Measurements from ENCODE around the gene THADA.

THADA gene

GRCh38 chr2:43495727-43496126 is 100.1 kb downstream of the THADA start:
- DNase-seq (ENCODE audit: low read depth): no peak

DNA sequence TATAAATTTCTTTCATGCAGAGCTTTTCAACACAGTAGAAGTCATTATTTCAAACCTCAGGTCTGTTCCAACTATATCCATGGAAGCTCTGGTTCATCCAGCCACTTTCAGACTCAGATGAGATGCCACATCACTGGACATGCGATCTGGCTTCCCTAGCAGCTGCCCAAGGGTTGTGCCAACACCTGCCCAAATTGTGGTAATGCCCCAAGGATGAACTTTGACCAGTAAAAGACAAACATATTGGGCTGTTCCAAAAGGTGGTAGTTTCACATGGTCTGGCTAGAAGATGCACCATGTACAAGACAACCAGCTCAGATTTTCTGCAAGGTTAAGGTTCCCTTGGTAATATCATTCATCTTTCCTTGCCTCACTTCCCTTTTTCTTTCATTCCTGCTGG is 101.9 kb downstream of the THADA start:
- DNase-seq (ENCODE audit: low read depth): no peak

GRCh38 chr2:43491065-43491639 is 104.7 kb downstream of the THADA start:
- no peak for DNase-seq (ENCODE audit: low read depth)

DNA sequence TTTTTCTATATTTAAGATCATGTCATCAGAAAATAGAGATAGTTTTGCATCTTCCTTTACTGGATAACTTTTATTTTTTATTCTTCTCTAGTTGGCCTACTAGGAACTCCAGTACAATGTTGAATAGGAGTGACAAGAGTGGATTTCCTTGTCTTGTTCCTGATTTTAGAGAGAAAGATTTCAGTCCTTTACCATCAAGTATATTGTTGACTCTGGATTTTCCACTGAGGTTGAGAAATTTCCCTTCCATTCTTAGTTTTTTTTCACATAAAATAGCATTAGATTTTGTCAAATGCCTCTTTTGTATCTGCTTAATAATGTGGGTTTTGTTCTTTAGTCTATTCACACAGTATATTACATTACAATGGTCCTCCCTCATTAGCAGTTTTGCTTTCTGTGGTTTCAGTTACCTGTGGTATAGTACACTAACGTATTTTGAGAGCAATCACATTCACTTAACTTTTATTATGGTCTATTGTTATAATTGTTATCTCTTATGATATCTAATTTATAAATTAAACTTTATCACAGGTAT is 105.5 kb downstream of the THADA start:
- no peak for DNase-seq (ENCODE audit: low read depth)

DNA sequence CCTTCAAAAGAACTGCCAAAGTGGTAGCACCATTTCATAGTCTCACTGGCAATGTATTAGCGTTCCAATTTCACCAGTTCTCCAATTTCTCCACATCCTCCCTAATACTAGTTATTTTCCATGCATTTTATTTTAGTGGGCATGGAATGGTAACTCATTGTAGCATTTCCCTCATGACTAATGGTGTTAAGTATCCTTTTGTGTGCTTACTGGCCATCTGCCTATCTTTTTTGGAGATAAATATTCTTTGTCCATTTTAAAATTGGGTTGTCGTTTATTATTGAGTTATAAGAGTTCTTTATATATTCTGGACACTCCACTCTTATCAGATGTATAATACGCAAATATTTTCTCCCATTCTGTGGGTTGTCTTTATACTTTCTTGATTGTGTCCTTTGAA is 107.1 kb downstream of the THADA start:
- DNase-seq (ENCODE audit: low read depth): no peak

- no peak for DNase-seq (ENCODE audit: low read depth)
Measured at GRCh38 chr2:43486603-43487002, 109.2 kb downstream of the THADA start.

DNA sequence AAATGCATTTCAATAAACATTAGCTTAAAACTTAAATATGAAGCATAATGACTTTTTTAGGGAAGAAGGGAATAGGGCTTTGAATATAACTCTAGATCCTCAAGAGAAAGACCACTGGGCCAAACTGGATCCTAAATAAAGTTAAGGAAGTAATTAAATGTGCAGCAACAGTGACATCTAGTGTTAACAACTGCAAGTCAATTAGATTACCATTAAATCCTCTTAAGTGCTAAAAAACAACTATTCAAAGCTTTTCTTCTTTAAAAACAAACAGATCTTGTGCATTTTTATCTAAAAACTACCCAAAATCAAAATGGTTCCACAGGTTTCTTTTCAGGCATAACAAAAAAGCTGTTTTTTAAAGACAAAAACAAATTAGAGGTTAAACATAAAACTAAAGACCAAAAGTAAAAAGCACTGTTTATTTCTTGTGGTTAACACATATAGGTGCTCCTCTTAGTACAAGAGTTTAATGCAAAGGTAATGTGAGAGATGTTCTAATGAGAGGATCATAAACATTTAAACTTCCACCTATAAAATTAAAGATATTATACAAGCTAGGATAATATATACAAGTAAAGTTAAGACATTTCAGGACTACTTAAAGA is 111.4 kb downstream of the THADA start:
- no peak for DNase-seq (ENCODE audit: low read depth)

DNA sequence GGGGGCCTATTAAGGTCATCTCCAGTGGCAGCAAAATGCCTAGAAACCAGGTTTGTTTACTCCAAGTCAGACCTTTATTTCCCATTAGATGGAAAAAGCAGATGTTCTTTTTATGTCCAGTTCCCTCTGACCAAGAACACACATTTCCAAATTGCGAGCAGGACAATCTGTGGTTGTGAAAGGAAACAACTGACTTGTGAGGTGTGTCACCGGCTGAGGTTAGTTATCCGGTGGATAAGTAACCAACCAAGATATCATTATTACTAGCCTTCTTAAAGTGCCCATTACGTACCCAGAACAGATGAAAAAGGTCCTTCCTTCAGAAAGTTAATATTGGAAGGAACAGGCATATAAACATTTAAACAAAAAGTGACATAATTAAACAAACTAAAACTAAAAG is 112.9 kb downstream of the THADA start:
- DNase-seq (ENCODE audit: low read depth): no peak

GRCh38 chr2:43481927-43482542 is 113.8 kb downstream of the THADA start:
- no peak for DNase-seq (ENCODE audit: low read depth)

DNA sequence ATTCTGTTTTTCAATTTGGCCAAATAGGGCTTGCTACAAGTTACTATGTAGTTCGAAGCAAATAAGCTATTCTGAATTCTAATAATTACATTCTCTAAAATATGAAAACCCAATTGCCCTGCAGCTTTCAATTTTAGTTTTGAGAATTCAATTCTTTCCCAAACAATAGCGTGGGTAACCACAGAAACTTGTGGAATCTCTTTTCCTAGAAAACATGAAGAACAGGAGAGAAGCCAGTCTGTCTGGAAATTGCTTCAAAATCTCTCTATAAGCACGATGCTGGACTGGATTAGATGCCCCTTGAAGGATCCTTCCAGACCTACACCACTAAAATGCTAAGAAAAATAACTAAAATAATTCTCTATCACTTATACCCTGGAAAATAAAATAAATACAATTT is 115.0 kb downstream of the THADA start:
- DNase-seq (ENCODE audit: low read depth): no peak

DNA sequence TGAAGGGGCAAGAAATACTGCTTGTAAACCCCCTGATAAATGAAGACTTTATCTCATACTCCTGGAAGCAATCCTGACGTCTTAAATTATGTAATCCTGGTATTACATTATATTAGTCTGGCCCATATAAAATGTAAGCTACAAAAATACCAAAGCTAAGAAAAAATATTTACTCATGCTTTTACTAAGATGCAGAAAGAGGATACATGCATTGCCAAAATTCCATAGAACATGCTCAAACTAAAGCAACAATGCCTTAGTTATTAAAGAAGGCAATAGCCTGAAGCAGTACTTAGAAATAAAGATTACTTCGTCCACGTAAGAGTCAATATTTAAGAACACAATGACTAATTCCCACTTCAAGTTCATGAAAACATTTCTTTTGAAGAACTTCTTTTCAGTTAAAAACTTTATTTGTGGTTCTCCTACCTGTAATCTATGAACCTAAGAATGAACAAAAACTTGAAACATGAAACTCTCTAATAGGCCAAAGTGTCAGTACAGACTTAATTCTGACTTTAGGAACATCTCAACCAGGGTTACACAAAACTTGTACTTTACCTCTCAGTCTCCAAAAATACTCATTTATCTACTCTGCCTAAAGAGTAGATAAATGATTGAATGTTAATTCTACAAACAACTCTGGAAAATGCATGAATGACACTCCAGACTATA is 117.3 kb downstream of the THADA start:
- DNase-seq (ENCODE audit: low read depth): no peak

DNA sequence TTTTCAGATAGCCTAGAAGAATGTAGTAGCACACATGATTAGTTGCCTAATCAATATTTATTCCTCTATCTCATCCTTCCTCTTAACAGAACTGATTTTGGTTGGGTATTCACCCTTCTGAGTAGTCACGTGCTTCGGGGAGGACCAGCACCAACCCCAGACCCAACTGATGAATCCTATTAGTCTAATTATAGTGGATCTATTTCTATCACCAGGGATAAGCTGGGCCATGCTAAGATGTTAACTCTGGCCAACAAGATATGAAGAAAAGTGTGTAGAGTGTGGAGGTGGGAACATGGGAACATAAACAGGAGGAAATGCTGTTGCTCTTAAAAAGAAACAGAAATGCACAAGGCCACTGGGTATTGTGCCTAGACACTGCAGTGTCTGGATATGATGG is 119.9 kb downstream of the THADA start:
- no peak for DNase-seq (ENCODE audit: low read depth)

- DNase-seq (ENCODE audit: low read depth): no peak
Measured at GRCh38 chr2:43475137-43475846, 120.5 kb downstream of the THADA start.

- DNase-seq (ENCODE audit: low read depth): no peak
Measured at GRCh38 chr2:43474273-43474672, 121.6 kb downstream of the THADA start.

DNA sequence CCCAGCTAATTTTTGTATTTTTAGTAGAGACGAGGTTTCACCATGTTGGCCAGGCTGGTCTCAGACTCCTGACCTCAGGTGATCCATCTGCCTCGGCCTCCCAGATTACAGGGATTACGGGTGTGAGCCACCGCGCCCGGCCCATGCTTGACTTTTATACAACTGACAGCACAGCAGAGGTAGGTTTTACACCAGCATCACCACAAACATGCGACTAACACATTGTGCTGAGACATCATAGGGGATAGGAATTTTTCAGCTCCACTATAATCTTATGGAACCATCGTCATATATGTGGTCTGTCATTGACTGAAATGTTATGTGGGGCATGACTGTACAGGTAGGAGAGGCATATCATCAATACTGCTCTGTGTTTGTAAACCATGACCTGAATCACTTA is 122.1 kb downstream of the THADA start:
- DNase-seq (ENCODE audit: low read depth): no peak

GRCh38 chr2:43472527-43473194 is 123.2 kb downstream of the THADA start:
- DNase-seq (ENCODE audit: low read depth): no peak

DNA sequence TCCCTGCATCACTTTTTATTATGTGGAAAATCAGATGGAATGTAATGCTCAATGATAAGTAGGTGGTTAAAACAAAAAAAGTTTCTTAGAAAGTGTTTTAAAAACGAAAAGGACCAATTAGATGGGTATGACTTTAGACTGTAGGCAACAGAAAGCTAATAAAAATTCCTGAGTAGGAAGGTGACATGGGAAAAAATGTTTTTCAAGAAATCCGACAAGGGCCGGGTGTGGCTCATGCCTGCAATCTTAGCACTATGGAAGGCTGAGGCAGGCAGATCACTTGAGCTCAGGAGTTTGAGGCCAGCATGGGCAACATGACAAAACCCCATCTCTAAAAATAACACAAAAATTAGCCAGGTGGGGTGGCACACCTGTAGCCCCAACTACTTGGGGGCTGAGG is 126.1 kb downstream of the THADA start:
- DNase-seq (ENCODE audit: low read depth): no peak

GRCh38 chr2:43469094-43469493 is 126.7 kb downstream of the THADA start:
- DNase-seq (ENCODE audit: low read depth): no peak

DNA sequence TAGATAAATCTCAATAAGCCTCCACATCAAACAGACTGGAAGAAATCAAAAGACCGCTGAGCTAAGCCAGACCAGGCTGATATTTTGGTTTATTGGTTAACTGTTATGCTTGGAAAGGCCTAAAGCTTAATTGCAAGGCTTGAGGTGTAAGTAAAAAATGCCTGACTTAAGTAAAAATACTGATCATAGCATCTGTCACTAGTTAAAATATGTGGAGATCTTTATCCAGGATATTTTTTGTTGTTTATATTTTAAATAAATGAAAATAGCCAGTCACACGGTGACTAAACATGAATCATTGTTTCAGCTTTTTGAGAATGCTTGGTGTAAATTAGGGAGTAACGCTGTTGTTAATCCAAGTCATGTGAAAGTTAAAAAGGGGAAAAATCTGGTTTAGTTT is 127.9 kb downstream of the THADA start:
- no peak for DNase-seq (ENCODE audit: low read depth)

GRCh38 chr2:43465234-43465633 is 130.6 kb downstream of the THADA start:
- no peak for DNase-seq (ENCODE audit: low read depth)

GRCh38 chr2:43464590-43464989 is 131.2 kb downstream of the THADA start:
- DNase-seq (ENCODE audit: low read depth): no peak

Data from T-helper 22 cell (primary cell).